Aorta (tissue), 5 donors: Measurements from ENCODE around the gene ATP6AP2. TPM values are rescaled to one million over a fixed set of nuclear protein-coding genes. Genes with fewer than 3 reads are reported as not detected.

Experiments
- ATAC-seq: fragments of 200-7000 bp; cut with Tn5 transposase; one replicate; pipeline ENCODE4 v1.9.1; 2022; ENCODE audit warnings: moderate library complexity; ENCODE audit not compliant: low FRiP score
- DNase-seq, 2 donors: peaks; one replicate each; pipeline ENCODE4 v3.0.0-alpha.2; 2020
- H3K27ac ChIP-seq, 2 donors: one replicate each; pipeline ENCODE4 v1.5.1; 2013; ENCODE audit warnings: low read length in 2 of 2, mild to moderate bottlenecking in 2 of 2, moderate library complexity in 2 of 2, control low read depth in 1 of 2, inconsistent platforms in 1 of 2, low read depth in 1 of 2
- H3K27me3 ChIP-seq, 2 donors: one replicate each; pipeline ENCODE4 v1.6.1; 2013; ENCODE audit warnings: control low read depth in 1 of 2, low read length in 1 of 2, mild to moderate bottlenecking in 1 of 2, moderate library complexity in 1 of 2; ENCODE audit not compliant: insufficient read depth in 2 of 2, control insufficient read depth in 1 of 2
- H3K36me3 ChIP-seq, 2 donors: one replicate each; pipeline ENCODE4 v1.6.1; 2013; ENCODE audit warnings: control low read depth in 1 of 2, low read length in 1 of 2, mild to moderate bottlenecking in 1 of 2; ENCODE audit not compliant: insufficient read depth in 2 of 2, control insufficient read depth in 1 of 2
- H3K4me1 ChIP-seq, 2 donors: one replicate each; pipeline ENCODE4 v1.6.1; 2013; ENCODE audit warnings: low read length in 2 of 2, control low read depth in 1 of 2, mild to moderate bottlenecking in 1 of 2, moderate library complexity in 1 of 2; ENCODE audit not compliant: insufficient read depth in 2 of 2, control insufficient read depth in 1 of 2
- H3K4me3 ChIP-seq, 2 donors: one replicate each; pipeline ENCODE4 v1.5.1; 2013; ENCODE audit warnings: low read length in 2 of 2, control low read depth in 1 of 2, mild to moderate bottlenecking in 1 of 2
- H3K9me3 ChIP-seq: one replicate; pipeline ENCODE4 v1.6.1; 2013; ENCODE audit warnings: mild to moderate bottlenecking, low read length; ENCODE audit not compliant: control insufficient read depth
- WGBS, 2 donors: extraction: QIAGEN DNeasy Blood & Tissue Kit; methylation state at CpG; one replicate each; pipeline ENCODE4 v1.1.7; 2013; 5-methylcytosine and 5-hydroxymethylcytosine counted together
- intact Hi-C, 2 donors: fragments of 100-400 bp; cut with DNase I; formaldehyde crosslinking; loops; one replicate each; pipeline versions ENCODE4 v1.14.2 to v1.15.0; 2022
- polyA plus RNA-seq, 2 donors: library from polyadenylated mRNA; stranded (reverse); fragments of 200-250 nt; gene quantifications; one replicate each; pipeline ENCODE4 v1.2.3, GENCODE V29; 2013
- total RNA-seq, 2 donors: library from RNA; stranded (reverse); fragmentation: NEBNext Ultra II Directional; extraction: Animal tissue kit (Norgen Biotek cat#: 25700); gene quantifications; one replicate each; pipeline ENCODE4 v1.2.1, GENCODE V29; 2021
- donor health status: healthy with polysubstance abuse.
- donor health status: Bipolar disorder and iron deficiency.
- donor health status: DM: no; HTN: no; CAD: no.
- donor health status: DM: no; HTN: no; CAD: no.
- donor health status: DM: yes; HTN: yes; CAD: no.

ATP6AP2 gene
- total and polyA plus RNA-seq, 4 donors = 103 to 145 (median 122) TPM

GRCh38 chrX:40644176-40644575 lies 63.4 kb downstream of the ATP6AP2 start:
- Histone ChIP-seq H3K27me3 (no peaks in the 10 kb centered on the region), H3K4me3 (no peak overlapping the region), H3K27ac (no peak overlapping the region), H3K4me1 (peaks cover 0 to 2% of the 10 kb centered on the region in 2 donors), H3K36me3 (peaks cover 0 to 3% of the 10 kb centered on the region in 2 donors), H3K9me3 (no peaks in the 10 kb centered on the region)
- WGBS, 2 donors = 48 to 70% methylated on average over 5 of the region's 5 CpGs
- intact Hi-C loops = loop anchor here in 1 of 2 donors (10.0 kb wide), 1 partner anchor 441 kb away; the partner anchor contains the start of gene USP9X
- ATAC-seq (no peak), DNase-seq (no peak)

DNA sequence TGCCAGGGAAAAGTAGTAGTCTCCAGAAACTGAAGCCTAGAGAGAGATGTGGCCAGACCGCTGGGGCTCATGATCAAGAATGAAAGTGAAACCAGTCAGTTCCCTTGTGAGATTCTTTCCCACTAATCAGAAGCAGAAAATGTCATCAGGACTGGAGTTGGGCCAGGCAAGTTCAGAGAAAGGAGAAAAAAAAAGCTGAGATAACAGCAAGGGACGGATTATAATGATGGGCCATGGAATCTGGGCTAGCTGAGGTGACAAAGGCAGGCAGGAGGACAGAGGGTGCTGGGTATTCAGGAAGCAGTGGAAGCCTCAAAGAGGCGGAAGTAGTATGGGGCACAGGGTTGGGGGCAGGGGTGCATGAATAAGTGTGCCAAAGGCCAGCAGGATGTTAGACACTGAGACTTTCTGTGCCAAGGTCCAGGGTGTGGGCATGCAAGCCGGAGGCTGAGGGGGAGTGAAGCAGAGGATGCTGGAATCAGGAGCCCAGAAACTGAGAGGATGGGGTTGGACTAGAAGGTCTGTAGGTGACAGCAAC lies 64.1 kb downstream of the ATP6AP2 start:
- DNase-seq (peak in 1 of 2 donors; percentile 71), ATAC-seq (peak; percentile 53)
- no peak overlapping the region for H3K4me3 ChIP-seq
- peak overlapping the region in 1 of 2 donors; percentile 69 for H3K27ac ChIP-seq
- no peaks in the 10 kb centered on the region for H3K27me3 ChIP-seq
- 2 to 46% methylated on average over 4 of the region's 4 CpGs for WGBS, 2 donors
- H3K4me1 ChIP-seq = peaks cover 0 to 2% of the 10 kb centered on the region in 2 donors
- H3K9me3 ChIP-seq = no peaks in the 10 kb centered on the region
- H3K36me3 ChIP-seq = peaks cover 0 to under 1% of the 10 kb centered on the region in 2 donors
- intact Hi-C loops = loop anchor here in 1 of 2 donors (10.0 kb wide), 1 partner anchor 440 kb away; the partner anchor contains the start of gene USP9X

- H3K36me3 ChIP-seq = no peaks in the 10 kb centered on the region
- 1 to 7% methylated on average over 32 to 33 of the region's 33 CpGs for WGBS, 2 donors
- peak; percentile 65 to 84 for DNase-seq
- H3K9me3 ChIP-seq = no peaks in the 10 kb centered on the region
- peak overlapping the region in 1 of 2 donors; percentile 62 for H3K27ac ChIP-seq
- ATAC-seq = peak; percentile 53
- H3K4me3 ChIP-seq = peak overlapping the region; percentile 62 to 73
- peaks cover 0 to 2% of the 10 kb centered on the region in 2 donors for H3K4me1 ChIP-seq
- no peaks in the 10 kb centered on the region for H3K27me3 ChIP-seq
- intact Hi-C loops = loop anchor here in 1 of 2 donors (10.0 kb wide), 1 partner anchor 438 kb away; the partner anchor contains the start of gene USP9X
Measured at GRCh38 chrX:40646489-40647306, 65.9 kb downstream of the ATP6AP2 start.

DNA sequence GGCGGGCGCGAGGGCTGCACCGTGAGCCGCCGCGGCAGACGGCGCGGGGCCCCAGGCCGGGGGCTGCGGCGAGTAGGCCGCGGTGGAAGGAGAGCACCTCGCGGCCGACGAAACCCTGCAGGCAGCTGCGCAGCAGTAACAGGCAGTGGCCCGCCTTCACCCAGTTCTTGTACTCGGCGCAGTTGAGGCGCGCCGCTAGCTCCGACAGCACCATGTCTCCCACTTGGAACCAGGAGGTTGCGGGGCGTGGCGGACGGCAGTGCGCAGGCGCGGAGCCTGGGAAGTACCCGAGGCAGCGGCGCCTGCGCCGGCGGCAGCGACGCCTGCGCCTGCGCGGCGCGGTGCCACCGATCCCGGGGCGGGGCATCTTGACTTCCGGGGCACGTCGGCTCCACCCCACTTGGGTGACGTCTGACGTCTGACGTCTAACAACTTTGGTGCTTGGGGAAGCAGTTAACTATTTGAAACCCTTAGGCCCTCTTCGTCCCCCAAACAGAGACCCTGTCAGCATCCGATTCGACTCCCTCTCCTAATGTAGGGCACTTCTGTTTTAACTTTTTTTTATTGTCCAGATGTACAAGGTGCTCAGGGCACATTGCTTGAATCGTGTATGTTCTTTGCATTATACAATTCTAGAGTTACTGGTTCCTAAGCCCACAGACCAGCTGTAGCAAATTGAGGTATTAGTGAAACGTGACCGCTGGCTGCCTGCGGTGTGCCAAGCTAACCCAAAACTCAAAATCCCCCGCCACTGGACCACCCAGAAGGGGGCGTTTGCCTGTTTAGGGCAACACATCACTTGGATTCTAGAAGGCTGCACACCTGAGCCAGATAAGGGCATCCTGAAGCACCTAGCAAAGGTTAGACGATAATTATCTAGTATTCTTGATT lies 66.8 kb downstream of the ATP6AP2 start, which contains the start of gene CXorf38:
Gene CXorf38, minus strand, starts transcription at position 255 of the 891 bp plus-strand sequence. Its CDS starts 41 bp downstream, at position 214.
- Histone ChIP-seq H3K9me3 (no peaks in the 10 kb centered on the region), H3K27me3 (no peaks in the 10 kb centered on the region), H3K36me3 (no peaks in the 10 kb centered on the region), H3K4me3 (peak within 1 kb of the TSS; percentile 62 to 73), H3K4me1 (peaks cover 0 to 2% of the 10 kb centered on the region in 2 donors), H3K27ac (peak within 1 kb of the TSS in 1 of 2 donors; percentile 62)
- ATAC-seq (peak; percentile 91), DNase-seq (peak; percentile 97 to 98)
- intact Hi-C loops = loop anchor here in 1 of 2 donors (10.0 kb wide), 1 partner anchor 437 kb away; the partner anchor contains the start of gene USP9X
- WGBS, 2 donors = 1 to 5% methylated on average over 59 to 66 of the region's 66 CpGs

DNA sequence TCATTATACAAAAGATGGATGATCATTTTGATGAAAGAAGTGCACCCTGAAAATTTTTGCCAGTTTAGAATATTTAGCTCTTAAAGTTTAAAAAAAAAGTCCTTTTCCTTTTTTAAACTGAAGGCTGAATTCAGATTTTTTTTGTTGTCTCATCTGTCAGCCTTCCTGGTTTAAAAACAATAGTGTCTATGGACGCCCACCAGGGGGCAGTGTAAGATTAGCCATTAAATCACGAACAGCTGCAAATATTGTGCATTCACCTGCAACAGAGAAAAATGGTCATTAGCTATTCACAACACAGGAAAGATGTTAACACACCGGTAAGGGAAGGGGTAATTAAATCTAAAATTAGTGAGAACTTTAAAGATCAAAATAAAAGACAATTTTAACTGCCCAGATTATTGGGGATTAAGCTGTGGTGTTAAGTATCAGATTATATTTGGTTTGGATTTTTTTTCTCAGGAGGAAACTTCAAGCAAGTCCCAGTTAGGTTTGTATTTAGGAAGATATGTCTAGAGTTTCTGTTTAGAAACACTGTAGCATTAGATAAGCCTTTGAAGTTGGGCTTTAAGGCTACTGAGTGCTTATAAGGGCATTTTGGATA lies 71.0 kb downstream of the ATP6AP2 start:
- WGBS, 2 donors = 1 to 2% methylated on average over 3 of the region's 3 CpGs
- ATAC-seq = no peak

GRCh38 chrX:40652664-40653063 lies 71.9 kb downstream of the ATP6AP2 start:
- H3K36me3 ChIP-seq = no peaks in the 10 kb centered on the region

More for the DNA sequence above, 71.0 kb downstream of the ATP6AP2 start:
- Histone ChIP-seq H3K27me3 (no peaks in the 10 kb centered on the region), H3K36me3 (no peaks in the 10 kb centered on the region), H3K4me1 (peaks cover 0 to 2% of the 10 kb centered on the region in 2 donors), H3K9me3 (no peaks in the 10 kb centered on the region), H3K4me3 (no peak overlapping the region), H3K27ac (no peak overlapping the region)
- DNase-seq = peak; percentile 75 to 80
- intact Hi-C loops = loop anchor here (5.0 to 10.0 kb wide), 4 partner anchors 141 to 603 kb away; no protein-coding TSS in a partner anchor

DNA sequence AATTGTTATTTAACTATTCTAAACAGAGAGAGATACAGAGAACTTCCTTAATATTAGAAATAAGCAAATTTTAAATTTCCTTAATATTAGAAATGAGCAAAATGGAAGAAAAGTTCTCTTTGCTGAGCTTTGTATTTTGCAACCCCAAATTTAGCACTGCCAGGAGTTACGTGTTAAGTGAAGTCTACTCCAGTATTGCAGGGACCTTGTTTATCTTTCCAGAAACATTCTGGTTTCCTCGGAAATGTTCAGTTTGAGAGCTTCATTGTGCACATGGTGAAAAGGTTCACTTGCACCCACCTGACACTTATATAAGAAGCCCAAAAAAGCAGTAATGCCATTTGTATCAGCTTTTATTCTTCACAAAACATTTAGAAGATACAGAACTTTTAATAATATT lies 72.8 kb downstream of the ATP6AP2 start:
- Histone ChIP-seq H3K27ac (no peak overlapping the region), H3K36me3 (no peaks in the 10 kb centered on the region), H3K4me3 (no peak overlapping the region), H3K27me3 (no peaks in the 10 kb centered on the region), H3K4me1 (no peaks in the 10 kb centered on the region), H3K9me3 (no peaks in the 10 kb centered on the region)
- intact Hi-C loops = loop anchor here (5.0 to 10.0 kb wide), 4 partner anchors 139 to 601 kb away; no protein-coding TSS in a partner anchor
- DNase-seq = no peak
- 9 to 54% methylated on average over 2 of the region's 2 CpGs for WGBS, 2 donors
- no peak for ATAC-seq

More at GRCh38 chrX:40652664-40653063, 71.9 kb downstream of the ATP6AP2 start:
- DNase-seq (no peak), ATAC-seq (no peak)
- Histone ChIP-seq H3K27ac (no peak overlapping the region), H3K9me3 (no peaks in the 10 kb centered on the region), H3K4me3 (no peak overlapping the region), H3K4me1 (peaks cover 0 to 2% of the 10 kb centered on the region in 2 donors), H3K27me3 (no peaks in the 10 kb centered on the region)
- intact Hi-C loops = loop anchor here (5.0 to 10.0 kb wide), 4 partner anchors 140 to 602 kb away; no protein-coding TSS in a partner anchor
- WGBS, 2 donors = 79 to 100% methylated on average over 1 of the region's 1 CpG
